ENCODE measurements around the gene PTCH2.
"Not testable (repeated sequence)": the region's sequence is repeated elsewhere in the genome, so short reads cannot be mapped to it uniquely, and the experiment has no call there.

Gene PTCH2

GRCh38 chr1:44797886-44798285, 45.2 kb downstream of the PTCH2 start:
- in situ Hi-C loops (cut with MboI; ENCODE audit: low sequenced_read_pairs); DNase-seq (ENCODE audit: low spot score in 2 of 2); H3K4me3 ChIP-seq; H3K9me3 ChIP-seq; H3K4me1 ChIP-seq; H3K27me3 ChIP-seq (ENCODE audit: low read depth): not testable (repeated sequence)
- H3K36me3 ChIP-seq (replicated peaks) = peaks cover 10% of the 10 kb centered on the region

GRCh38 chr1:44792736-44793502, 50.1 kb downstream of the PTCH2 start:
- Histone ChIP-seq H3K4me3 (no peak overlapping the region), H3K36me3 (replicated peaks) (no peaks in the 10 kb centered on the region), H3K9me3 (no peaks in the 10 kb centered on the region), H3K27me3 (ENCODE audit: low read depth) (no peaks in the 10 kb centered on the region), H3K4me1 (no peaks in the 10 kb centered on the region; the same call in 1 of the 2 replicates)
- in situ Hi-C loops (cut with MboI; ENCODE audit: low sequenced_read_pairs) = no loop called here
- DNase-seq (ENCODE audit: low spot score in 2 of 2) = no peak

GRCh38 chr1:44790968-44791801, 51.9 kb downstream of the PTCH2 start:
- Histone ChIP-seq H3K4me3 (no peak overlapping the region), H3K36me3 (replicated peaks) (no peaks in the 10 kb centered on the region), H3K4me1 (peaks cover 6% of the 10 kb centered on the region), H3K27me3 (ENCODE audit: low read depth) (no peaks in the 10 kb centered on the region), H3K9me3 (no peaks in the 10 kb centered on the region)
- in situ Hi-C loops (cut with MboI; ENCODE audit: low sequenced_read_pairs) = no loop called here
- DNase-seq (ENCODE audit: low spot score in 2 of 2) = no peak

- no peaks in the 10 kb centered on the region for H3K36me3 ChIP-seq (replicated peaks)
- in situ Hi-C loops (cut with MboI; ENCODE audit: low sequenced_read_pairs) = no loop called here
- H3K4me1 ChIP-seq = peaks cover 10% of the 10 kb centered on the region
- H3K9me3 ChIP-seq = no peaks in the 10 kb centered on the region
- no peaks in the 10 kb centered on the region for H3K27me3 ChIP-seq (ENCODE audit: low read depth)
- H3K4me3 ChIP-seq = no peak within 1 kb of the TSS
- no peak for DNase-seq (ENCODE audit: low spot score in 2 of 2)
These were observed 54.8 kb downstream of the PTCH2 start, which contains the start of gene BEST4 for GRCh38 chr1:44788120-44788860. Gene BEST4 (minus strand): TSS chr1:44788170. CDS start chr1:44787705, 465 bp downstream.

GRCh38 chr1:44787506-44787905, 55.5 kb downstream of the PTCH2 start:
- no peak for DNase-seq (ENCODE audit: low spot score in 2 of 2)
- Histone ChIP-seq H3K4me1 (peaks cover 10% of the 10 kb centered on the region), H3K9me3 (no peaks in the 10 kb centered on the region), H3K27me3 (ENCODE audit: low read depth) (no peaks in the 10 kb centered on the region), H3K36me3 (replicated peaks) (no peaks in the 10 kb centered on the region; the same call in 1 of the 2 replicates), H3K4me3 (no peak overlapping the region)
- in situ Hi-C loops (cut with MboI; ENCODE audit: low sequenced_read_pairs) = no loop called here

- Histone ChIP-seq H3K27me3 (ENCODE audit: low read depth) (no peaks in the 10 kb centered on the region), H3K9me3 (no peaks in the 10 kb centered on the region), H3K4me3 (peak overlapping the region; percentile 38), H3K4me1 (peaks cover 10% of the 10 kb centered on the region), H3K36me3 (replicated peaks) (no peaks in the 10 kb centered on the region; the same call in 1 of the 2 replicates)
- no peak for DNase-seq (ENCODE audit: low spot score in 2 of 2)
- in situ Hi-C loops (cut with MboI; ENCODE audit: low sequenced_read_pairs) = no loop called here
These were observed 56.1 kb downstream of the PTCH2 start for GRCh38 chr1:44786841-44787426.

- peaks cover 10% of the 10 kb centered on the region for H3K4me1 ChIP-seq
- H3K27me3 ChIP-seq (ENCODE audit: low read depth) = no peaks in the 10 kb centered on the region
- no peaks in the 10 kb centered on the region for H3K9me3 ChIP-seq
- H3K36me3 ChIP-seq (replicated peaks) = peaks cover 6% of the 10 kb centered on the region
- H3K4me3 ChIP-seq = peak overlapping the region; percentile 38
- in situ Hi-C loops (cut with MboI; ENCODE audit: low sequenced_read_pairs) = no loop called here
- peak; percentile 81 to 91 for DNase-seq (ENCODE audit: low spot score in 2 of 2)
These were observed 56.8 kb downstream of the PTCH2 start for GRCh38 chr1:44786138-44786840.

- Histone ChIP-seq H3K27me3 (ENCODE audit: low read depth) (no peaks in the 10 kb centered on the region), H3K9me3 (no peaks in the 10 kb centered on the region), H3K4me3 (peak overlapping the region; percentile 38), H3K36me3 (replicated peaks) (peaks cover 12% of the 10 kb centered on the region), H3K4me1 (peaks cover 10% of the 10 kb centered on the region)
- DNase-seq (ENCODE audit: low spot score in 2 of 2) = no peak
- in situ Hi-C loops (cut with MboI; ENCODE audit: low sequenced_read_pairs) = no loop called here
These were observed 57.4 kb downstream of the PTCH2 start for GRCh38 chr1:44785501-44786137.

- no peaks in the 10 kb centered on the region for H3K27me3 ChIP-seq (ENCODE audit: low read depth)
- H3K36me3 ChIP-seq (replicated peaks) = peaks cover 18% of the 10 kb centered on the region
- H3K4me1 ChIP-seq = peaks cover 10% of the 10 kb centered on the region
- no peak overlapping the region for H3K4me3 ChIP-seq
- in situ Hi-C loops (cut with MboI; ENCODE audit: low sequenced_read_pairs) = no loop called here
- no peak for DNase-seq (ENCODE audit: low spot score in 2 of 2)
- no peaks in the 10 kb centered on the region for H3K9me3 ChIP-seq
These were observed 58.0 kb downstream of the PTCH2 start for GRCh38 chr1:44785029-44785380.

GRCh38 chr1:44784094-44785028, 58.7 kb downstream of the PTCH2 start:
- Histone ChIP-seq H3K27me3 (ENCODE audit: low read depth) (no peaks in the 10 kb centered on the region), H3K4me1 (peaks cover 10% of the 10 kb centered on the region), H3K4me3 (no peak overlapping the region), H3K36me3 (replicated peaks) (peaks cover 25% of the 10 kb centered on the region), H3K9me3 (no peaks in the 10 kb centered on the region)
- in situ Hi-C loops (cut with MboI; ENCODE audit: low sequenced_read_pairs) = no loop called here
- DNase-seq (ENCODE audit: low spot score in 2 of 2) = no peak

GRCh38 chr1:44783697-44784093, 59.4 kb downstream of the PTCH2 start:
- in situ Hi-C loops (cut with MboI; ENCODE audit: low sequenced_read_pairs) = no loop called here
- DNase-seq (ENCODE audit: low spot score in 2 of 2) = no peak
- Histone ChIP-seq H3K9me3 (no peaks in the 10 kb centered on the region), H3K27me3 (ENCODE audit: low read depth) (no peaks in the 10 kb centered on the region), H3K36me3 (replicated peaks) (peaks cover 31% of the 10 kb centered on the region), H3K4me3 (no peak overlapping the region), H3K4me1 (peaks cover 10% of the 10 kb centered on the region)

Measured in HAP-1 (cell line).